AG10803 (cell line): Measurements from ENCODE around the gene RALGAPA2.

ENCODE experiments used
- DNase-seq: peaks from one replicate; pipeline ENCODE4 v3.0.0; 2010; ENCODE audit warnings: low read depth
- H3K4me3 ChIP-seq: 2 replicates; pipeline ENCODE4 v1.5.1; 2011; ENCODE audit warnings: mild to moderate bottlenecking, low read length, control low read depth
- TF ChIP-seq, protein P1 (sequence below): conservative IDR thresholded peaks from 2 replicates; pipeline ENCODE4 v1.5.1; 2011; ENCODE audit warnings: mild to moderate bottlenecking, low read length, control low read depth, inconsistent platforms

The RALGAPA2 gene

DNA sequence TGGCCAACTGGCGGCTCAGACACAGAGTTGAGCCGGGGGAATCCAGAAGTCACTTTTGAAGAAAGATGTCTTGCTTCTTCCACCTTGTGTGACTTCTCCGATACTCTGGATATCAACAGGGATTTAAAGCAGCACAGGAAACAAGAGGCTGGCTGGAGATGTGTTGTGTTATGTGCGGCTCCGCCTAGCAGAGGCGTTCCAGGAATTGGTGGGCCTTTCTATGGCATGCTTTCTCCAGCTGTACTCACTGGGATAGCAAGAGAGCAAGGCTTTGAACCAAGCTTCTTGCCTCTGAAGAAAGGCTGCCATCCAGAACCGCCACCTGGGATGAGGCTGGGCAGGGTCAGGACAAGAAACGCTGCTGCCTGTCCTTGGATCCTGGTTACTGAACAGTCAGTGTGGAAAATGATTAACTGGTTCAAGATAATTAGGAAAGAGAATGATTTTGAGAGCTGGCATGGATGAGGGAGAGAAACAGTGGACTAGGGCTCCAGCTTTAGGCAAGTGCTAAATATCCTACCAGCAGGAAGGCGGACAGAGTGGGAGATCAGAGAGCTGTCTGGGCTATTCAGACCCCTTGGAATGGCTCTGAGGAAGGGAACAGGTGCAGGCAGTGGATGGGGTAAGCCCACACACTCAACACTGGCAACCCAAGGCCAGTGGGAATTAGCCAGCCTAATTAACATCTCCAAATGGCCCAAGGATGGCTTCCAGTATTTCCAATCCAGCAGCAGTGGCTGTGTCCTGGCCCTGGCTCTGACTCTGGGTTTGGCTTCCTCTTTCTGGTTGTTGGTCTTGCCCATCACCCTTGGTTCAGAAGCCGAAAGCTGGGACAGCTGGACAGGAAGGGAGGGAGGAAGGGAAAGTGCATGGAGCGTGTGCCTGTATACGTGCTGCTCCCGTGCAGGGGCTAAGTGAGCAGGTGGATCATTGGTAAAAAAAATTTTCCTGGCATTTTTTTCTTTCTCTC is 312.6 kb downstream of the RALGAPA2 start:
- DNase-seq, result peak; percentile 3
- H3K4me3 ChIP-seq, result no peak overlapping the region
- TF ChIP-seq, protein P1, sequence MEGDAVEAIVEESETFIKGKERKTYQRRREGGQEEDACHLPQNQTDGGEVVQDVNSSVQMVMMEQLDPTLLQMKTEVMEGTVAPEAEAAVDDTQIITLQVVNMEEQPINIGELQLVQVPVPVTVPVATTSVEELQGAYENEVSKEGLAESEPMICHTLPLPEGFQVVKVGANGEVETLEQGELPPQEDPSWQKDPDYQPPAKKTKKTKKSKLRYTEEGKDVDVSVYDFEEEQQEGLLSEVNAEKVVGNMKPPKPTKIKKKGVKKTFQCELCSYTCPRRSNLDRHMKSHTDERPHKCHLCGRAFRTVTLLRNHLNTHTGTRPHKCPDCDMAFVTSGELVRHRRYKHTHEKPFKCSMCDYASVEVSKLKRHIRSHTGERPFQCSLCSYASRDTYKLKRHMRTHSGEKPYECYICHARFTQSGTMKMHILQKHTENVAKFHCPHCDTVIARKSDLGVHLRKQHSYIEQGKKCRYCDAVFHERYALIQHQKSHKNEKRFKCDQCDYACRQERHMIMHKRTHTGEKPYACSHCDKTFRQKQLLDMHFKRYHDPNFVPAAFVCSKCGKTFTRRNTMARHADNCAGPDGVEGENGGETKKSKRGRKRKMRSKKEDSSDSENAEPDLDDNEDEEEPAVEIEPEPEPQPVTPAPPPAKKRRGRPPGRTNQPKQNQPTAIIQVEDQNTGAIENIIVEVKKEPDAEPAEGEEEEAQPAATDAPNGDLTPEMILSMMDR, result no peak

DNA sequence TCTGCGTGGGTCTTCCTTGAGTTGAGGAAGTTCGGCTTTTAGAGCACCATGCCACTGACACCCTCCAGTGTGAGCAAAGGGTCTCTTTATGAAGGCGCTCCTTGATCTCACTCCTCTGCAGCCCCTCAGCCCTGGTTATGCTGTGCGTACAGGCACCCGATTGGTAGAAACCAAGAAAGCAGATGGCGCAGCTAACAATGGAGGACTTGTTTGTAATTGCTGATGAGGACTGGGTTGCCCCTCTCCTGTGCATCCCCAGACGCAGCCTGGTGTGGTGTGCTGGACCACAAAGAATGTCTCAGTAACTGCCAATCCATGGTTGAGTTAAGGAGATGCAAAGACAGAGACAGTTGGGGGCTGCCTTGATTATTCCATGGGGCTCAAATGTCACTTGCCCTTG is 314.3 kb downstream of the RALGAPA2 start:
- TF ChIP-seq, protein P1, result no peak
- no peak overlapping the region for H3K4me3 ChIP-seq
- DNase-seq, result no peak

DNA sequence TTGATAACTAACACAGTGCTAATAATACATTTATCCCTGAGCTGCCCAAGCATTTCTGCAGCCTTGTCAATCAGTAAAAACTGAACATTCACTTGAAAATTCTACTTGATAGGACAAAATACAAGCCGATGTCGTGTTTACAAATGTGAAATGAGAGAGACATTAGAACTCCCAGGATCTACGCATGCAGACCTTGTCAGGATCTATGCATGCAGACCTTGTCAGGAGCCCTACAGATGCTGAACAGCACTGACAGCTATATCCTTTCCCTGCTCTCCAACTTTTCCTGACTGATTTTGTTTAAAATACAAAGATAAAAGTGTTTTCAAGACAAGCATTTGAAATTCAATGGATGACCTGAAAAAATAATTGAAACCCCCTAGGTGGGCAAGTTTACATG is 315.6 kb downstream of the RALGAPA2 start:
- H3K4me3 ChIP-seq, result no peak overlapping the region
- no peak for DNase-seq
- TF ChIP-seq, protein P1, result no peak

DNA sequence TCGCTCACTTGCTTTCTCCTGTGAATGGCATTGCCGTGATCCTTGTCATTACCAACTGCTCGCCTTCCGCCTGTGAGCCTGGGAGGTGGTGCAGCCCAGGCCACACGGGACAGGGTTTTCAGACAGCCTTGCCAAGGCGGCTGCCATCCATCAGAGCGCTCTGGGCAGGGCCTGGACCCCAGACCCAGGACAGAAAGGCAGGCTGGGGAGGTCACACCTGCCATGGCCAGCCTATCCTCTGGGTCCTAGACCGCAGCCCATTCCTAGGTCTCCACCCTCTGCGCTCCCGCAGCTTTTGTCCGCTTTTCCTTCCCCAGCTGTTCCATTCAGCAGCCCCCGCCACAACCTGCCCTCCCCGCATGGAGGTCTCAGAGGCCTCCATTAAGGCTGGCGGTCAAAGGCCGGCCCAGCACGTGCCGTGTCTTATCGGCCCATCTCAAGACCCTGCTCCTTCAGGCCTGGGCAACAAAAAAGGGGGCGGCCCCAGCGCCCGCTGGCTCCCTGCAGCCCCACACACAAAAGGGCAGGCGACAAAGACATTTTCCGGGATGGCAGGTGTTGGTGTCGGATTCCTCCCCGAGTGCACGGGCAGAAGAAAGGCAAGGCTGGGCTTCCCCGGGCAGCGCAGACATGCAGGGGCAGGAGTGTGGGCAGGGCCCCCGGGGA is 316.4 kb downstream of the RALGAPA2 start:
- TF ChIP-seq, protein P1, result no peak
- no peak for DNase-seq
- no peak overlapping the region for H3K4me3 ChIP-seq

DNA sequence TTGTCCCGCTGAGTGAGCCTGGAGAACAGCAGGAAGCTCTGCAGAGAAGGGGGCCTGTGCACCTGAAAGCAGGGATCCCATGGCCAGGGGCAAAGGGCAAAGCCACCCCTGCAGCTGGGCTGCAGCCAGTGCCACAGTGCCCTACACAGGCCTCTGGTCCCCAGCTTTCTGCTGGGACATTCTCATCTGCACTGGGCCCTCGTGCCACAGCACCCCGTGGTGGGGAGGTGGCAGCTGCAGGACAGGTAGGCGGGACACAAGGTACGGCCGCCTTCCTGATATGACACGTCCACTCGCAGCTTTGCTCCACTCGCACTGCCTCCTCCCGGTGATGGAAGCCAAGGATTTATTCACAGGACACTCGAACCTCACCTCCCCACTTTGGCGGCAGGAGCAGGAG is 317.4 kb downstream of the RALGAPA2 start:
- H3K4me3 ChIP-seq, result no peak overlapping the region
- no peak for DNase-seq
- TF ChIP-seq, protein P1, result no peak

DNA sequence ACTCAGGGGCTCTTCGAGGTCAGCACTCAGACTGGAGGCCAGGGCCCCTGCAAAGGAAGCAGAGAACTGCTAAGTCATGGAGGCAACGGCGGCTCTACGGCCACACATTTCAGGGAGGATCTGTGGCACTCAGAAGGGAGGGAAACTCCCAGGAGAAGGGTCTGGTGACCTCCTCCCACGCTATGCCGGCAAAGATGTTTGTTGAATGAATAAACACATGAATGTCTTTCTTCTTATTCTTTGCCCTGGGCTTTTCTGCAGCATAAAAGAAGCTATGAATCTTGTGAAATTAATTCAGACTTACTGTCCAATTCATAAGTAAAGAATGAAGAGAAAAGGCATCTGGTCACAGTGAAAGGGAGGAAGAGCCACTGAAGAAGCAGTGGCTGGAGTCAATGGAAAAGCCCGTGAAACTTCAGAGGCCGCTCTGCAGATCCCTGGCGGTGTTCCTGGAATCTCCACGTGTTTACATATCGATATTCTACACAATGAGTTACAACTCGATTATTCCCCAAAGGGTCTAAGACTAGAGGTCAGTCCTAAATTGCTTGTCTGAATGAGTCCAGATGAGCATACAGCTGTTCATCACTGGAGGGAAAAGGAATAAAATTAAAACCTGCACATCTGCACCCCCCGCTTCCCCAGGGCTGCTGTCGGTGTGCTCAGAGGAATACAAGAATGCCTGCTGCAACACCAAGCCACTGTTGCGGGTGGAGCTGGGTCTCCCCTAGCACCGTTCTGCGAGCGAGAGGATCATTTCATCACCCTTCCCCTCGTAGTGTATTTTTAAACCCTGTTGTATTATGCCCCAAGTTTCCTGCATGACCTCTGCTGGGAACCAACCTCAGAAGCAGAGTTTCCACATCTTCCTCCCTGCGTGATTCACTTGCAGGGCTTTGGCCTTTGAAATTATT is 319.0 kb downstream of the RALGAPA2 start:
- TF ChIP-seq, protein P1, result no peak
- DNase-seq, result no peak
- H3K4me3 ChIP-seq, result no peak overlapping the region
